GM21529 (cell line): ENCODE results near the gene MBD3.
"Not testable (repeated sequence)": the region's sequence is repeated elsewhere in the genome, so short reads cannot be mapped to it uniquely, and the experiment has no call there.

Experiments used
- ATAC-seq: cut with Tn5 transposase; IDR thresholded peaks from one replicate; pipeline ENCODE4 v1.9.1; 2021; ENCODE audit not compliant: unreplicated experiment

The MBD3 gene

DNA sequence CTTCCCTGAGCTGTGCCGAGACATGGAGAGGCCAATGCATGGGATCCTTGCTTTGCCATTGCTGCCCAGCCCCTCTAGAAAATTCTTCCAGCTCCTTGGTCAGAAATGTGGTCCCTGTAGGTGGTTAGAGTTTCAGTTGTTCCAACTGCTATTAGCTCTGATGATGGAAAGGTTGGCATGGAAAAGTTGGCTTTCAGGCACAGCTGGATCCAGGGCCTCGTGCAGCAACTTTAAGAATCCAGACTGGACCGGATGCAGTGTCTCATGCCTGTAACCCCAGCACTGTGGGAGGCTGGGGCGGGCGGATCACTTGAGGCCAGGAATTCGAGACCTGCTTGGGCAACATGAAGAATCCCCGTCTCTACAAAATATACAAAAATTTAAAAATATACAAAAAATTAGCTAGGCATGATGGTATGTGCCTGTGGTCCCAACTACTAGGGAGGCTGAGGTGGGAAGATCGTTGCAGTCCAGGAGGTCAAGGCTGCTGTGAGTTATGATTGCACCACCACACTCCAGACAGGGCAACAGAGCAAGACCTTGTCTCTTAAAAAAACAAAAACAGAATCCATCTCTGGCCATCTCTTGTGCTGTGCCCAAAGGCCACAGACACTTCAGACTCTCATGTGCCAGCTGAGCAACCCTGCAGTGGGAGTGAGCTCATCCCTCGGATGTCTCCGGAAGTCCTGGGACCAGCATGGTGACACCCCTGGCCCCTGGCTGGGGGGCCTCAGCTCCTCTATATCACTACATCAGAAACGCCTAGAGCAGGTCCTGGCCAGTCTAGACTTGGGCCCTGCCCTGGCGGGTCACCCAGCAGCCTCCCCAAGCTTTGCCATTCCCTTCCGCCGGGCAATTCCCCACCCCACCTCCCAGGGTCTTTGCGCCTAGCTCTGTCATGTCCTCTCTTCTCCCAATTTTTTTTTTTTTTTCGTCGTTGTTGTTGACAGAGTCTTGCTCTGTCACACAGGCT, 41.3 kb downstream of the MBD3 start:
- no peak for ATAC-seq

DNA sequence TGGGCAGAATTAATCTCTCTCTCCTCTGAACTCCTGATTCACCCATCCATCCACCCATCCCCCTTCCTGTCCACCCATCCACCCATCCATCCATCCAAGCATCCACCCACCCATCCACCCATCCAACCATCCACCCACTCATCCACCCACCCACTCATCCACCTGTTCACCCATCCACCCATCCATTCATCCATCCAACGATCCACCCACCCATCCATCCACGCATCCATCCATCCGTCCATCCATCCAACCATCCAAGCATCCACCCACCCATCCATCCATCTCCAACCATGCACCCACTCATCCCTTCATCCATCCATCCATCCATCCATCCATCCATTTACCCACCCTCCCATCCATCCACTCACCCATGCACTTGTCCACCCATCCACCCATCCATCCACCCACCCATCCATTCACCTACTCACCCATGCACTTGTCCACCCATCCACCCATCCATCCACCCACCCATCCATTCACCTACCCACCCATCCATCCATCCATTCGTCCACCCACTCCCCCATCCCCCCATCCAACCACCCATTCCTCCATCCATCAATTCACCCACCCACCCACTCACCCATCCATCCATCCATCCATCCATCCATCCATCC, 43.2 kb downstream of the MBD3 start:
- ATAC-seq, result no peak

DNA sequence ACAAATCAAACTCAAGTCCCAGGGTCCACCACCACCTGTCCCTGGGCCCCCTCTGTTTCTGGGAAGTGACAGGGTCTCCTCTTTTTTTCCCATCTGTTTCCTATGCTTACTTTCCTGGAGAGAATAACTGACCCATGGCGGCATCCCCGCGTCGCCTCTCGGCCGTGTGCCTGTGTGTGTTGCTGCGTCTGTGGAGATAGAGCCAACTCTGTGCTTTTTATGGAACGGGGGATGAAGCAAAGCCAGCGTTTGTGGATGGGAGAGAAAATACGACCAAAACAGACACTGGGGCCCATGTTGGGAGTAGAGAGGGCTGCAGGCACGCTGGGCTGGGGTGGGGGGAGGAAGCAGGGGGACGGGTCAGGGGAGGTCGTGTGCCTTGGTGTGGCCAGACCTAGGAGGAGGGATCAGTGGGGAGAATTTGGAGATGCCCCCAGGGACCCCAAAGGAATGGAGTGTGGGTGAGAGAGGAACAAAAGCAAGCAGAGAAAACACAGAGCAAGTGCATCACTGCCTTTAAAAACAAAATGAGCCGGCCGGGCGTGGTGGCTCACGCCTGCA, 52.2 kb downstream of the MBD3 start:
- ATAC-seq, result no peak

DNA sequence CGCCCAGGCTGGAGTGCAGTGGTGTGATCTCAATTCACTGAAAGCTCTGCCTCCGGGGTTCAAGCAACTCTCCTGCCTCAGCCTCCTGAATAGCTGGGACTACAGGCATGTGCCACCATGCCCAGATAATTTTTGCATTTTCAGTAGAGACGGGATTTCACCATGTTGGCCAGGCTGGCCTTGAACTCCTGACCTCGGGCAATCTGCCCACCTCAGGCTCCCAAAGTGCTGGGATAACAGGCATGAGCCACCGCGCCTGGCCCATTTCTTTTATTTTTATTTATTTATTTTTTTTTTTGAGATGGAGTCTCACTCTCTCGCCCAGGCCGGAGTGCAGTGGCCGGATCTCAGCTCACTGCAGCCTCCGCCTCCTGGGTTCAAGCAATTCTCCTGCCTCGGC, 52.9 kb downstream of the MBD3 start:
- ATAC-seq, result not testable (repeated sequence)

DNA sequence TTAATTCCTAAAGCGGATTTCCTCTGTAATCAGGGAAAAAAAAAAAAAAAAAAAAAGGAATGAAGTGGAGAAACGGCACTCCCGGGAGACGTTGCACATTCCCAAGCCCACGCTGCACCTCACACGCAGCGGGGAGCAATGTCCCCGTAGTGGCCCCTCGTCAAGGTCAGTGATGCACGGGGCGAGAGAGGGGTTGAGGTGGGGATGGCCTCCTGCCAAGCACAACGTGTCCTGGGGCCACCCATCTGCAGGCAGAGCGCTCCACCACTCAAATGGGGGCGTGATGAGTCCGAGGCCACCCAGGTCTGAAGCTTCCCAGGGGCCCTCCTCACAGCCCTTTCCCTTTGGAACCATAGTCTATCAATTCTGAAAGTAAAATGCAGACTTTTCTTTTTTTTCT, 53.7 kb downstream of the MBD3 start:
- no peak for ATAC-seq

DNA sequence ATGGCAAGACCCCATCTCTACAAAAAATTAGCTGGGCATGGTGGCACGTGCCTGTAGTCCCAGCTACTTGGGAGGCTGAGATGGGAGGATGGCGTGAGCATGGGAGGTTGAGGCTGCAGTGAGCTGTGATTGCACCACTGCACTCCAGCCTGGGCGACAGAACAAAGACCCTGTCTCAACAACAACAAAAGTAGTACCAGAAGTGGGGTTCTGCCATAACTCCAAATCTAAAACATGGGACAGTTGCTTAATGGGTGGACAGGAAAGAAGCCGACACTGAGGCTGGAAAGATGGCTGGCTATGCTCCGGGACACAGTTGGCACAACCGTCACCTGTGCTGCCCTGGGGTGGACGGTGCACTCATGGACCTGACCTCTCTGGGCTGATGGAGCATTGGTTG, 57.0 kb downstream of the MBD3 start:
- not testable (repeated sequence) for ATAC-seq

DNA sequence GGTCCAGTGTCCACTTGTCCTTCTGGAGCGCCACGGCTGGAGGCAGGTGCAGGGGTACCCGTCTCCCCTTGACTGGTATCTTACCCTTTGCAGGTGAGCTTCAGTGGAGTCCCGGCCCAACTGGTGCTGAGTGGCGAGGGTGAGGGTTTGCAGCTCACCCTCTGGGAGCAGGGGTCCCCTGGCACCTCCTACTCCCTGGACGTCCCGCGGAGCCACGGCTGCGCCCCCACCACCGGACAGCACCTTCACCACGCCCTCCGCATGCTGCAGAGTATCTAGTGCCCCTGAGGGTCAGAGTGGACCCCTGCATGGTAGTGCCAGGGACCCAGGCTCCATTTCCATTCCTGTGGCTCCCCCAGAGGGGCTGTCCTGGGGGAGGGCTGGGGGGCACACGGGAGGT, 57.7 kb downstream of the MBD3 start:
- no peak for ATAC-seq

DNA sequence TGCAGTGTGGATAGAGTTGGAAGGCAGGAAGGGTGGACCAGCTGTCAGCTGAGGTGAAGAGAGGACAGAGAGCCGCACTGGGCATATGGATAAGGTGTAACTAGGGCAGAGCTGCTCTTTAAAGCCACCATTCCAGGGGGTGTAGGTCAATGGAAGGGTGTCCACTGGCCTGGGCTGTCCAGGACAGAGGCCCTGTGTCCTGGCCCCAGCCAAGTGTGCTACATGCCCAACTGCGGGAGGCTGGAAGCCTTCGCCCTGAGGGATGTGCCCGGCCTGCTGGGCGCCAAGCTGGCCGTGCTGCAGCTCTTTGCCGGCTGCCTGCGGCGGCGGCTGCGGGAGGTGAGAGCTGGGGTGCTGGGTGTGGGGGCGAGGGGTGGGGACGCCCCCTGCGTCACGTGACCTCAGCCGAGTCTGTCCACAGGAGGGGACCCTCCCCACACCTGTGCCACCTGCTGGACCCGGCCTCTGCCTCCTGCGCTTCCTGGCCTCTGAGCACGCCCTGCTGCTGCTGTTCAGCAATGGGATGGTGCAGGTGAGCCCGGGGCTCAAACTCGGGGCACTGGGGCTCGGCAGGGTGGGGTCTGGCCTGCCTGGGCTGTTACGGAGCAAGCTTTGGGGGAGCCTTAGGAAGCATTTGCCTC, 59.0 kb downstream of the MBD3 start:
- no peak for ATAC-seq

DNA sequence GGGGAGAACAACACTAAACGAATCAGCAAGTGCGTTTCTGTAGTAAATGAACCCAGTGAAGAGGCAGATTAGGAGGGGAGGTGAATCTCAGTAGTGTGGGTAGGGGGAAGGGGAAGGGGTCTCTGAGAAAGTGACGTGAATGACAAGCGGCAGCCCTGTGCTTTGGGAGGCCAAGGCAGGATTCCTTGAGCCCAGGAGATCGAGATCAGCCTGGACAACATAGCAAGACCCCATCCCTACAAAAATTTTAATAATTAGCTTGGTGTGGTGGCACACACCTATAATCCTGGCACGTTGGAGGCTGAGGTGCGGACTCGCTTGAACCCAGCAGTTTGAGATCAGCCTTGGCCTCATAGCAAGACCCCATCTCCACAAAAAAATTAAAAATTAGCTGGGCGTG, 60.7 kb downstream of the MBD3 start:
- no peak for ATAC-seq

DNA sequence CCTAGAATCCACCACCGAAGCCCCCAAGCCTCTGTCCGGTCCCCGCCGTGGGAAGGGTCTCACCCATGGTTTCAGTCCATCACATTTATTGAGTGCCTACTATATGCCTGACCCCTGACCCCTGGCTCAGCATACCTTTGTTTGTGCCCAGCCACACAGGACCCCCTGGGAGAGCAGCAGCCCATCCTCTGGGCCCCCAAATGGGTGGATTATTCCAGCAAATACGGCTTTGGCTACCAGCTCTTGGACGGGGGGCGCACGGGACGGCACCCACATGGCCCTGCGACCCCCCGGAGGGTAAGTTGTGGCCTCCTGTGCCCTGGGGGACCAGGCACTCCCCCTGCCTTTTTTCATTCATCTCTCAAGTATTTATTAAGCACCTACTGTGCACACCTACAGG, 61.1 kb downstream of the MBD3 start:
- no peak for ATAC-seq

DNA sequence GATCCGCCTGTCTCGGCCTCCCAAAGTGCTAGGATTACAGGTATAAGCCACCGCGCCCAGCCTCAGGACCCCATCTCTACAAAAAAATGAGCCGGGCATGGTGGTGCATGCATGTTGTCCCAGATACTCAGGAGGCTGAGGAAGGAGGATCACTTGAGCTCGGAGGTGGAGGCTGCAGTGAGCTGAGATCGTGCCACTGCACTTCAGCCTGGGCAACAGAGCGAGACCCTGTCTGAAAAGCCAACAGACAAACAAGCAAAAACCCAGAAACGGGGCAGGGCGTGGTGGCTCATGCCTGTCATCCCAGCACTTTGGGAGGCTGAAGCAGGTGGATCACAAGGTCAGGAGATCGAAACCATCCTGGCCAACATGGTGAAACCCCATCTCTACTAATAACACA, 61.8 kb downstream of the MBD3 start:
- not testable (repeated sequence) for ATAC-seq

DNA sequence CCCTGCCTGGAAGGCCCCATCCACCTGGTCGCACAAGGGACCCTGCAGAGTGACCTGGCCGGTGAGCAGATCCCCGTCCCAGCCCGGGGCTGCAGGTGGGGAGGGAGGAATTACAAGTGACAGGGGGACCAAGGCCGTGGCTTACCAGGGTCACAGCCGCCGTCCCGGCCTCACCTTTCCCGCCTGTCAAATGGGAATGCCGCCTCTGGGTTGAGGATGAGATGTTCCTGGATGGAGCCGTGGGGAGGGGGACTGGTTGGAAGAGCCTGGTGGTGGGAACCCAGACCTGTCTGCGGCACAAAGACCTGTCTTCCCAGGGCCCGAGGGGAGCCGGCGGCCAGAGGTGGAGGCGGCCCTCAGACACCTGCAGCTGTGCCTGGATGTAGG, 63.2 kb downstream of the MBD3 start:
- ATAC-seq, result no peak

DNA sequence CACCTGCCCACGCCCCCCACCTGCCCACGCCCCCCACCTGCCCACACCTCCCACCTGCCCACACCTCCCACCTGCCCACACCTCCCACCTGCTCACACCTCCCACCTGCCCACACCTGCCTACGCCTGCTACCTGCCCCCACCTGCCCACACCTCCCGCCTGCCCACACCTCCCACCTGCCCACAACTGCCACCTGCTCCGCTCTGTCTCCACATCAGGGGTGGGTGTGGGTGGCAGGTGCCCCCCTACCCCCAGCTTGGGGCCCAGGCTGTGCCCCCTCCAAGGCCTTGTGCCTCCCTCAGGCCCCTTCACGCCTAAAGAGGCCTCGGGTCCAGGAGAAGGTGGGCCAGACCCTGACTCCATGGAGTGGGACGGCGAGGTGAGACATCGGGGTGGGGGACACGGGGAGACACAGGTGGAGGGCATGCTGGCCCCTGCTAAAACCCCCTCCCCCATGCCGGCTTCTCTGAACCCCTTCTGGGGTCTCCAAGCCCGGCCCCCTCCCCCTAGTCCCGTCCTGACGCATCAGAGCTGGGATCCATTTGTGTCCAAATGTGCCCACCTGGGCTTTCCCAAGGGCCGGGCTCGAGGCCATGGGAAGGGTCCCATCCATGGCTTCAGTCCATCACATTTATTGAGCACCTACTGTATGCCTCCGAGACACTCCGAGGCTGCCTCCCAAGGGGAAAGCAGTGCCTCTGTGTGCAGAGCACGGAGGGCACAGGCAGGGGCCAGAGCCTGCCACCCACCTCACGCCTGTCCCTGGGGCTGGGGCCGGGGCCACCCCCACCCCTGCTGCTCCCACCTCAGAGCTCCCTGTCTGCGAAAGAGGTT, 63.9 kb downstream of the MBD3 start:
- ATAC-seq, result no peak

DNA sequence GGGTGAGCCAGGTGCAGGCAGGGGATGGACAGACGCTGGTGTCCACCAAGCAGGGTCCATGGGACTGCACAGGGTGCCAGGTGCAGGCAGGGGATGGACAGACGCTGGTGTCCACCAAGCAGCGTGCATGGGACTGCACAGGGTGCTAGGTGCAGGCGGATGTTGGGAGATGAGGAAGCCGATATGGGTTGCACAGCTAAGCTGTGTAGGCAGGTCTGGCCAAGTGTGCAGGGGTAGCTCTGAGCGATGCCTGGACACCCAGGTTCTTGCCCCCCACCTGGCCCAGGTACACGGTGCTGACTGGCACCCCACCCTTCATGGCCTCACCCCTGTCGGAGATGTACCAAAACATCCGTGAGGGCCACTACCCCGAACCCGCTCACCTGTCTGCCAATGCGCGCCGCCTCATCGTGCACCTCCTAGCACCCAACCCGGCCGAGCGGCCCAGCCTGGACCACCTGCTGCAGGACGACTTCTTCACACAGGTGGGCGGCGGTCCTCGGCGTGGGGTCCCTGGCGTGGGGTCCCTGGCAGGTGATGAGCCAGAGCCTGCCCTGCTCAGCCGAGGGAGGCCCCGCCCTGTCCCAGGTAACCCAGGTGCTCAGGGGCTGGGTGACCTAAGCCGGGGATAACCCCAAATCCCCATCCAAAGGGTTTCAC, 64.9 kb downstream of the MBD3 start:
- no peak for ATAC-seq

DNA sequence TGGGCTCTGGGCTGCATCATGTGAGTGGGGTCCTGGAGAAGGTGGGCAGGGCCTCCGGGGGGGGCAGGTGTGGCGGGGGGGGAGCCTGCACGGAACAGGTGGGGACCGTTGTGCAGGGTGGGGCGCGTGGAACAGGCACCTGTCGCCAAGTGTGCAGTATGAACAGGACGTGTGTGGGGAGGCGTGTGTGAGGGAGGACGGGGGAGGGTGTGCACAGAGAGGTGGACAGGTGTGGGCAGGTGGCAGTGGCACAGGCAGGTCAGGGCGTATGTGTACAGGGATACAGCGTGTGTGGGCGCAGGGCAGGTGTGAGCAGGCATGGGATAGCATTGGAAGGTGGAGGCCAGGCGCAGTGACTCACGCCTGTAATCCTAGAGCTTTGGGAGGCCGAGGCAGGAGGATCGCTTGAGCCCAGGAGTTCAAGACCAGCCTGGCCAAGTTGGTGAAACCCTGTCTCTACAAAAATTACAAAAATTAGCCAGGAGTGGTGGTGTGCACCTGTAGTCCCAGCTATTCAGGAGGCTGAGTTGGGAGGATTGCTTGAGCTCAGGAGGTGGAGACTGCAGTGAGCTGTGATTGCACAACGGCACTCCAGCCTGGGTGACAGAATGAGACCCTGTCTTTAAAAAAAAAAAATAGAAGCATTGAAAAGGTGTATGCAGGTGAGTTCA, 65.6 kb downstream of the MBD3 start:
- no peak for ATAC-seq

DNA sequence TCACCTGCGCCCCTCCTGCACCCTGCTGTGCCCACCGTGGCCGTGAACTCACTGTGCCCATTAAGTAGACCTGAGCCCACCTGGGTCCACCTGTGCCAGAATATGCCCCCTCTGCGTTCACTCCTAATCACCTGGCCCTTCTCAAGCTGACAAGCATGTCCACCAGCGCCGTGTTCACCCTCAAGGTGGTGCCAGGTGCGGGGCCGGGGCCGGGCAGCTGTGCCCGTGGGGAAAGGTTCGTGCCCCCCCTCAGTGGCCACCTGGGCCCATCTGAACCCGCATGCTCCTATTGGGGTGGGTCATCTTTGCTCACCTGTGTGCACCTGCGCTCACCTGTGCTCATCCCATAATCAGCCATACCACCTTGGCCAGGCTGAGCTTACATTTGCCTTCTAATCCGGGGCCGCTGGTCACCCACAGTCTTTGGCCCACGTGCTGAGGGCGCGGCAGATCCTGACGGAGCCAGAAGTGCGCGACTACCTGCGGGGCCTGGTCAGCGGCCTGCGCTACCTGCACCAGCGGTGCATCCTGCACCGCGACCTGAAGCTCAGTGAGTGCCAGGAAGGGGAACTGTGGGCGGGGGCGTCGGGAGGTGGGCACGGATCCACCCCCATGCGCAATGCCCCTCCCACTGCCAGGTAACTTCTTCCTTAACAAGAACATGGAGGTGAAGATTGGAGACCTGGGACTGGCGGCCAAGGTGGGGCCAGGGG, 66.4 kb downstream of the MBD3 start:
- ATAC-seq, result no peak

DNA sequence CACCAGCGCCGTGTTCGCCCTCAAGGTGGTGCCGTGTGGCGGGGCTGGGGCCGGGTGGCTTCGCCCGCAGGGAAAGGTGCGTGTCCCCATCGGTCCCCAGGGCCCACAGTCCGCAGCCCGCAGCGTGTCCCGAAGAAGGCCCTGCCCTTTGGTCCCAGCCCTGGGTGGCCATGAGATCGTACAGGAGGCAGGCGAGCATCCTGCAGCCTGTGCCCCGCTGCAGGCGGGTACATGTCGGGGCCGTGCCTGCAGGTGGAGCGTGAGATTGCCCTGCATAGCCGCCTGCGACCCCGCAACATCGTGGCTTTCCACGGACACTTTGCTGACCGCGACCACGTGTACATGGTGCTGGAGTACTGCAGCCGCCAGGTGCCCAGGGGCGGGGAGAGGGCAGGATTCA, 67.3 kb downstream of the MBD3 start:
- ATAC-seq, result no peak

DNA sequence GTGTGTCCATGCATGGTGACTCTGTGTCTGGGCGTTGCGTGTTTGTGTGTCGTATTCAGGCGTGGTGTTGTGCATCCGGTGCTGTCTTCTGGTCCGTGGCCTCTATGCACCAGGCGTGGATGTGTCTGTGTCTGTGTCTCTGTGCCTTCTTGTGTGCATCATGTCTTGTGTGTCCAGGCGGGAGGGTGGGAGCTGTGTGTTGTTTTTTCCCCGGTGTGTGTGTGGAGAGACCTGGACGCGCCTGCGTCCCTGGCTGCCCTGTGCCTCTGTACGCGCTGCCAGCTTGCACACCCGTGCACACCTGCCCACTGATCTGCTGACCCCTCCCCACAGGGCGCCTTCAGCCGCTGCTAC, 67.7 kb downstream of the MBD3 start:
- no peak for ATAC-seq

DNA sequence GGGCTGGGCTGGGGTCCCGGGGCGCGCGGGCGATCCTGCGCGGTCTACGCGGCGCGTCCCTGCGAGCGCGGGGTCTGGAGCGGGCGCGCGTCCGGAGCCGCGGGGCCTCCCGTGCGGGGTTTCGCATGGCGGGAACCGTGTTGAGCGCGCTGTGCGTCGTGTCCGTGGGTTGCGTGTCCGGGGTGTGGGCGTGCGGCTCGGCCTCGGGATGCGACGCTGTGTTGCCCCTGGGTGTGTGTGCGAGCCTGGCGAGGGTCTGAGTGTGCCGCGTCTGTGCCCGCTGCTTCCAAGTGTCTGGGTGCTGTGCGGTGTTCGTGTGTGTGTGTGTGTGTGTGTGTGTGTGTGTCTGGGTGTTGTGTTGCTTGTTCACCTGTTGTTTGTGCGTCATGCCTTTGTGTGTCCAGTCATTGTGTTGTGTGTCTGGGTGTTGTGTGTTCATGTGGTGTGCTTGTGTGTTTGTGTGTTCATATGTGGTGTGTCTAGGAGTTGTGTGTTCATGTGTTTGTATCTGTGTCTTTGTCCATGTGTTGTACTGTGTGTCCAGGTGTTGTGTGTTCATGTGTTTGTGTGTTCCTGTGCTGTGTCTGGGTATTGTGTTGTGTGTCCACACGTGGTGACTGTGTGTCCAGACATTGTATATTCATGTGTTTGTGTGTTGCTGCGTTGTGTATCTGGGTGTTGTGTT, 68.2 kb downstream of the MBD3 start:
- no peak for ATAC-seq
